OCI-LY7 (cell line): ENCODE data around the gene CTNNA3.

Experiments
- CTCF ChIP-seq: fragments of 200-600 bp; sonication (generic); conservative IDR thresholded peaks from 2 replicates; pipeline ENCODE4 v1.5.1; 2014; ENCODE audit warnings: mild to moderate bottlenecking, antibody characterized with exemption, low read length, moderate library complexity, mixed read lengths
- EZH2phosphoT487 ChIP-seq: fragments of 200-600 bp; sonication (generic); IDR thresholded peaks from 2 replicates; pipeline ENCODE4 v1.6.1; 2018; ENCODE audit warnings: low read depth, borderline replicate concordance, mild to moderate bottlenecking, mixed run types, antibody characterized with exemption, low read length, moderate library complexity, mixed read lengths

GRCh38 chr10:66587680-66588050 lies 1108.3 kb downstream of the CTNNA3 start:
- no peak for TF ChIP-seq CTCF
- TF ChIP-seq EZH2phosphoT487 = no peak
